LHCN-M2 (cell line): ENCODE results near the gene TSPAN14. TPM values are rescaled to one million over a fixed set of nuclear protein-coding genes. Genes with fewer than 3 reads are reported as not detected.
"Not testable (repeated sequence)": the region's sequence is repeated elsewhere in the genome, so short reads cannot be mapped to it uniquely, and the experiment has no call there.

Experiments used
- DNase-seq: peaks from one replicate; pipeline ENCODE4 v3.0.0-alpha.2; 2012; ENCODE audit warnings: low read depth
- total RNA-seq: library from RNA; depleted of rRNA; stranded (reverse); fragments of >200 nt; gene quantifications from 2 replicates; pipeline ENCODE4 v1.2.3, GENCODE V29; 2014

Gene TSPAN14
- total RNA-seq, 1 experiment from 2014 or later: 18.6 TPM

- DNase-seq: no peak
Observed at GRCh38 chr10:80539421-80540031, 85.4 kb downstream of the TSPAN14 start.

- no peak for DNase-seq
Observed at GRCh38 chr10:80540136-80540535, 86.0 kb downstream of the TSPAN14 start.

GRCh38 chr10:80540618-80540980 lies 86.5 kb downstream of the TSPAN14 start:
- no peak for DNase-seq

- no peak for DNase-seq
Observed at GRCh38 chr10:80540981-80541750, 87.1 kb downstream of the TSPAN14 start.

GRCh38 chr10:80542053-80542452 lies 87.9 kb downstream of the TSPAN14 start:
- DNase-seq: no peak

- no peak for DNase-seq
Observed at GRCh38 chr10:80542652-80543318, 88.7 kb downstream of the TSPAN14 start.

- not testable (repeated sequence) for DNase-seq
Observed at GRCh38 chr10:80543319-80543672, 89.2 kb downstream of the TSPAN14 start.

- no peak for DNase-seq
Observed at GRCh38 chr10:80544316-80544953, 90.3 kb downstream of the TSPAN14 start.

- DNase-seq: no peak
Observed at GRCh38 chr10:80545258-80545881, 91.3 kb downstream of the TSPAN14 start.

- DNase-seq: no peak
Observed at GRCh38 chr10:80552151-80552646, 98.1 kb downstream of the TSPAN14 start.

GRCh38 chr10:80553436-80553835 lies 99.3 kb downstream of the TSPAN14 start:
- DNase-seq: no peak

GRCh38 chr10:80554050-80554449 lies 99.9 kb downstream of the TSPAN14 start:
- no peak for DNase-seq

- DNase-seq: no peak
Observed at GRCh38 chr10:80555415-80555814, 101.3 kb downstream of the TSPAN14 start.

- no peak for DNase-seq
Observed at GRCh38 chr10:80561950-80562349, 107.8 kb downstream of the TSPAN14 start.

- no peak for DNase-seq
Observed at GRCh38 chr10:80567292-80567691, 113.2 kb downstream of the TSPAN14 start.

- DNase-seq: no peak
Observed at GRCh38 chr10:80569131-80569895, 115.2 kb downstream of the TSPAN14 start.

- DNase-seq: no peak
Observed at GRCh38 chr10:80571352-80571751, 117.2 kb downstream of the TSPAN14 start.

- DNase-seq: no peak
Observed at GRCh38 chr10:80579181-80579763, 125.2 kb downstream of the TSPAN14 start.

- no peak for DNase-seq
Observed at GRCh38 chr10:80579849-80580637, 125.9 kb downstream of the TSPAN14 start.
